Adrenal gland (tissue), 12 donors: ENCODE results near the gene ATP13A5. TPM values are rescaled to one million over a fixed set of nuclear protein-coding genes. Genes with fewer than 3 reads are reported as not detected.

ENCODE experiments used
- DNase-seq, 7 donors: peaks; one replicate each; pipeline ENCODE4 v3.0.0-alpha.2; 2019 to 2020
- H3K27ac ChIP-seq, 5 donors: fragments of 200-600 bp; sonication (generic) in 4 of 5; 1 replicate in 3 of 5; 2 replicates in 2 of 5; pipeline versions ENCODE4 v1.5.1 to v1.8.0; 2016 to 2020; ENCODE audit warnings: mild to moderate bottlenecking in 1 of 5
- H3K27me3 ChIP-seq: fragments of 200-600 bp; 2 replicates; pipeline ENCODE4 v1.8.0; 2021
- H3K36me3 ChIP-seq, 2 donors: fragments of 200-600 bp; replicated peaks in 1 of 2; 1 replicate in 1 of 2; 2 replicates in 1 of 2; pipeline versions ENCODE4 v1.5.1 to v1.8.0; 2018 to 2022
- H3K4me1 ChIP-seq, 2 donors: fragments of 200-600 bp; replicated peaks in 1 of 2; 1 replicate in 1 of 2; 2 replicates in 1 of 2; pipeline versions ENCODE4 v1.5.1 to v1.8.0; 2018 to 2021
- H3K4me3 ChIP-seq, 4 donors: fragments of 200-600 bp; sonication (generic) in 3 of 4; one replicate each; pipeline ENCODE4 v1.5.1; 2016 to 2018
- H3K9me3 ChIP-seq, 3 donors: fragments of 200-600 bp; sonication (generic) in 1 of 3; replicated peaks in 1 of 3; 1 replicate in 2 of 3; 2 replicates in 1 of 3; pipeline versions ENCODE4 v1.5.1 to v1.8.0; 2016 to 2021
- POLR2A ChIP-seq, 2 donors: fragments of 450-650 bp; IDR thresholded peaks; one replicate each; pipeline ENCODE4 v1.6.1; 2017; ENCODE audit warnings: antibody characterized with exemption in 2 of 2, mild to moderate bottlenecking in 2 of 2, moderate library complexity in 1 of 2
- WGBS, 4 donors: extraction: QIAGEN DNeasy Blood & Tissue Kit in 2 of 4; methylation state at CpG; one replicate each; pipeline versions ENCODE4 v1.1.5 to v1.1.7; 2013 to 2017; 5-methylcytosine and 5-hydroxymethylcytosine counted together
- intact Hi-C, 2 donors: fragments of 100-400 bp; cut with DNase I; formaldehyde crosslinking; loops; one replicate each; pipeline versions ENCODE4 v1.14.1 to v1.15.0; 2022 to 2023
- polyA plus RNA-seq, 3 donors: library from polyadenylated mRNA; stranded (reverse); fragments of 200-250 nt in 2 of 3; fragments of 350-450 nt in 1 of 3; fragmentation: Illumina TruSeq in 1 of 3; extraction: RNeasy Lipid Tissue Mini Kit (QIAGEN cat#74804) in 1 of 3; gene quantifications; one replicate each; pipeline ENCODE4 v1.2.3, GENCODE V29; 2013 to 2014
- total RNA-seq, 9 donors: library from RNA; depleted of rRNA in 4 of 9; stranded (reverse); fragments of >200 nt in 4 of 9; fragments of 120-200 nt in 1 of 9; fragmentation: NEBNext Ultra II Directional in 1 of 9; extraction: Animal tissue kit (Norgen Biotek cat#: 25700) in 1 of 9; gene quantifications; one replicate each; pipeline versions ENCODE4 v1.1.0 to v1.2.4, GENCODE V29; 2013 to 2023
- TF ChIP-seq, protein P1 (sequence below), 6 experiments: fragments of 450-650 bp in 4 of 6; fragments of 200-600 bp in 2 of 6; sonication (generic) in 1 of 6; IDR thresholded peaks; 1 replicate in 5 of 6; 2 replicates in 1 of 6; pipeline versions ENCODE4 v1.5.1 to v1.8.0; 2016 to 2021; ENCODE audit warnings: antibody characterized with exemption in 6 of 6, mild to moderate bottlenecking in 2 of 6, moderate library complexity in 1 of 6
- donor health status: healthy with polysubstance abuse.
- donor health status: Bipolar disorder and iron deficiency.
- donor health status: DM: yes; HTN: yes; CAD: no.
- donor health status: DM: no; HTN: no; CAD: no.
- donor health status: DM: no; HTN: no; CAD: no.
- donor health status: DM: yes; HTN: yes; CAD: no.

Gene ATP13A5
- total and polyA plus RNA-seq, 12 donors, result 1.1 TPM; not detected in 11

DNA sequence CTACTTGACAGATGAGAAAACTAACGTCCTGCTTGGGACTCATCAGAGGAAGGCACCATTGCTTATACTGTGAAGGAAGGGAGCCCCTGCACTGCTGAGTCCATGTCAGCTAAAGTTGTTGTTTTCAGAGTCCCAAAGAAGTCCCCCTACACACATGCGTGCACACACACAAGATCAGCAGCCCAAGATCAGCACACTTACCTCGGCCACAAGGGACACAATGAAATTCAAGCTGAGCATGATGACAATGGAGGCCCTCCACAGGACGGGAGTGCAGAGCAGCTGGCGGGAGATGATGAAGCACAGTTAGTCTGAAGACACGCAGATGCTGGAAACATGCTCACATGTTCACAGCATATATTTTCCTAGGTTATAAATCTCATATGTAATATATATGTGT, 28.6 kb upstream of the ATP13A5 start:
- no peaks in the 10 kb centered on the region for H3K36me3 ChIP-seq
- no peak for DNase-seq
- TF ChIP-seq POLR2A (IDR thresholded peaks at IDR 0.05), result no peak
- TF ChIP-seq, protein P1, sequence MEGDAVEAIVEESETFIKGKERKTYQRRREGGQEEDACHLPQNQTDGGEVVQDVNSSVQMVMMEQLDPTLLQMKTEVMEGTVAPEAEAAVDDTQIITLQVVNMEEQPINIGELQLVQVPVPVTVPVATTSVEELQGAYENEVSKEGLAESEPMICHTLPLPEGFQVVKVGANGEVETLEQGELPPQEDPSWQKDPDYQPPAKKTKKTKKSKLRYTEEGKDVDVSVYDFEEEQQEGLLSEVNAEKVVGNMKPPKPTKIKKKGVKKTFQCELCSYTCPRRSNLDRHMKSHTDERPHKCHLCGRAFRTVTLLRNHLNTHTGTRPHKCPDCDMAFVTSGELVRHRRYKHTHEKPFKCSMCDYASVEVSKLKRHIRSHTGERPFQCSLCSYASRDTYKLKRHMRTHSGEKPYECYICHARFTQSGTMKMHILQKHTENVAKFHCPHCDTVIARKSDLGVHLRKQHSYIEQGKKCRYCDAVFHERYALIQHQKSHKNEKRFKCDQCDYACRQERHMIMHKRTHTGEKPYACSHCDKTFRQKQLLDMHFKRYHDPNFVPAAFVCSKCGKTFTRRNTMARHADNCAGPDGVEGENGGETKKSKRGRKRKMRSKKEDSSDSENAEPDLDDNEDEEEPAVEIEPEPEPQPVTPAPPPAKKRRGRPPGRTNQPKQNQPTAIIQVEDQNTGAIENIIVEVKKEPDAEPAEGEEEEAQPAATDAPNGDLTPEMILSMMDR (IDR thresholded peaks at IDR 0.05), result no peak
- no peak overlapping the region for H3K4me3 ChIP-seq
- no peaks in the 10 kb centered on the region for H3K9me3 ChIP-seq
- 80 to 83% (median 82%) methylated on average over 6 of the region's 6 CpGs for WGBS, 4 donors
- no peak overlapping the region for H3K27ac ChIP-seq
- intact Hi-C loops, result no loop called here
- H3K27me3 ChIP-seq, result no peaks in the 10 kb centered on the region
- no peaks in the 10 kb centered on the region for H3K4me1 ChIP-seq

DNA sequence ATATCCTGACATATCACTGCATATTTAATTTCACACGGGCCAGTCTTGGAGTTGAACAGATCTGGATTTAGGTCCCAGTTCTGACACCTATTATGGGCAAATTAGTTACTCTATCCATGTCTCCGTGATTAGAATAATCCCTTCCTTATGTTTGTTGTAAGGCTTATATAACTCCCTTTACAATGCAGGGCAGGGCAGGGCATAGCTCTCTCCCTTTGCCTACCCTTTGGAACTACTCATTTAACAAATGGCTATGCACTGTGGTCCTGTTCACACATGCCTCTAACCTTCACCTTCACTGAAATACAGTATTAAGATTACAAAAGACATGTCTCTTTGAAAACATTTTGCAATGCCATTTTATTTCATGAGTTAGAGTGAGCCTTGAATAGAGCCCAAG, 24.8 kb upstream of the ATP13A5 start:
- H3K27ac ChIP-seq, result no peak overlapping the region

DNA sequence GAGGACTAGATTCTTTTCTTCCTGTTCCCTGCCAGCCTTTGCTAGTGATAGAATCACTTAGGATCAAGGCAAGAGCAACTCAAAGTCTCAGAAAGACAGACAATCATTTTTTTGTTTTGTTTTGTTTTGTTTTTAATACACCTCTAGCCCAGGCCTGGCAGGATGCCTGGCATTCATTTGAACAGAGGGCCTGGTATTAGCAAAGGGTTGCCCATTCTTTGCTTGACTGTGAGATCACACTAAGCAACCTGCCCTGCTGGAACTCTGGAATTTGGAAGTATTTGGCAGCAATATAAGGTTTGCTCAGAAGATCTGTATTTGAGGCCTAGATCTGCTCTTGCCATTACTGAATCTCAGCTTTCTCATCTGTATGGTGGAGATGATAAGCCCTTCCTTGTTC, 21.8 kb upstream of the ATP13A5 start:
- Histone ChIP-seq H3K4me3 (no peak overlapping the region), H3K27me3 (no peaks in the 10 kb centered on the region), H3K36me3 (no peaks in the 10 kb centered on the region), H3K4me1 (no peaks in the 10 kb centered on the region), H3K9me3 (no peaks in the 10 kb centered on the region), H3K27ac (no peak overlapping the region)
- intact Hi-C loops, result no loop called here
- DNase-seq, result no peak
- TF ChIP-seq, protein P1 (IDR thresholded peaks at IDR 0.05), result no peak
- TF ChIP-seq POLR2A (IDR thresholded peaks at IDR 0.05), result no peak

More for the DNA sequence above, 24.8 kb upstream of the ATP13A5 start:
- Histone ChIP-seq H3K9me3 (no peaks in the 10 kb centered on the region), H3K4me1 (no peaks in the 10 kb centered on the region), H3K27me3 (no peaks in the 10 kb centered on the region), H3K4me3 (no peak overlapping the region), H3K36me3 (no peaks in the 10 kb centered on the region)
- no peak for DNase-seq
- TF ChIP-seq POLR2A (IDR thresholded peaks at IDR 0.05), result no peak
- TF ChIP-seq, protein P1 (IDR thresholded peaks at IDR 0.05), result no peak
- intact Hi-C loops, result no loop called here
- 82 to 95% (median 93%) methylated on average over 2 of the region's 2 CpGs for WGBS, 4 donors

- H3K4me3 ChIP-seq, result no peak overlapping the region
- no peak for DNase-seq
- intact Hi-C loops, result no loop called here
- WGBS, 4 donors, result 46 to 82% (median 76%) methylated on average over 3 to 7 of the region's 7 CpGs
- no peak for TF ChIP-seq POLR2A (IDR thresholded peaks at IDR 0.05)
- TF ChIP-seq, protein P1 (IDR thresholded peaks at IDR 0.05), result no peak
- no peaks in the 10 kb centered on the region for H3K27me3 ChIP-seq
- H3K27ac ChIP-seq, result no peak overlapping the region
- no peaks in the 10 kb centered on the region for H3K4me1 ChIP-seq
- no peaks in the 10 kb centered on the region for H3K9me3 ChIP-seq
- no peaks in the 10 kb centered on the region for H3K36me3 ChIP-seq
Measured at GRCh38 chr3:193396451-193397244, 18.1 kb upstream of the ATP13A5 start.
